Measurements from ENCODE around the gene TMEM238. TPM values are rescaled to one million over a fixed set of nuclear protein-coding genes. Genes with fewer than 3 reads are reported as not detected.

Gene TMEM238
- total RNA-seq, 3 donors from 2014 or later (not counting 1 experiment from before 2014, with no cell fraction given): 2.9 to 5.1 (median 4.0) TPM

- H3K9me3 Mint-ChIP-seq: no peaks in the 10 kb centered on the region
- intact Hi-C loops (cut with micrococcal nuclease): no loop called here
- no peaks in the 10 kb centered on the region for H3K9me3 ChIP-seq (ENCODE audit: control insufficient read depth, insufficient read depth, low read length)
- TF ChIP-seq CTCF (IDR thresholded peaks at IDR 0.05): no peak
- H3K27me3 ChIP-seq (ENCODE audit: control insufficient read depth, insufficient read depth, low read length): peaks cover 28% of the 10 kb centered on the region
- no peak overlapping the region for H3K27ac ChIP-seq (ENCODE audit: low read length)
- H3K27me3 Mint-ChIP-seq (ENCODE audit: low read depth in 2 of 2): peaks cover 25 to 32% of the 10 kb centered on the region in 2 donors
- H3K4me3 ChIP-seq (ENCODE audit: low read length): no peak overlapping the region
- no peaks in the 10 kb centered on the region for H3K36me3 Mint-ChIP-seq
- peaks cover 21% of the 10 kb centered on the region for H3K4me1 ChIP-seq (ENCODE audit: control insufficient read depth, insufficient read depth, low read length)
- H3K4me3 Mint-ChIP-seq: no peak overlapping the region
- ATAC-seq (no peak), DNase-seq (no peak)
- peaks cover 4 to 31% of the 10 kb centered on the region in 2 donors for H3K4me1 Mint-ChIP-seq
- H3K36me3 ChIP-seq (ENCODE audit: control insufficient read depth, insufficient read depth, low read length): no peaks in the 10 kb centered on the region
- H3K27ac Mint-ChIP-seq: peak overlapping the region in 1 of 2 donors; percentile 77
- 44% methylated on average over 6 of the region's 6 CpGs for WGBS (ENCODE audit: insufficient coverage)
These were observed 32.1 kb downstream of the TMEM238 start for GRCh38 chr19:55352040-55352439.

- Mint-ChIP-seq H3K4me3 (no peak overlapping the region), H3K36me3 (no peaks in the 10 kb centered on the region), H3K27ac (peak overlapping the region in 1 of 2 donors; percentile 74), H3K4me1 (peaks cover 4 to 31% of the 10 kb centered on the region in 2 donors), H3K9me3 (no peaks in the 10 kb centered on the region), H3K27me3 (ENCODE audit: low read depth in 2 of 2) (peaks cover 22 to 31% of the 10 kb centered on the region in 2 donors)
- DNase-seq: no peak
- H3K4me1 ChIP-seq (ENCODE audit: control insufficient read depth, insufficient read depth, low read length): peaks cover 21% of the 10 kb centered on the region
- no peak overlapping the region for H3K27ac ChIP-seq (ENCODE audit: low read length)
- TF ChIP-seq CTCF (IDR thresholded peaks at IDR 0.05): no peak
- no peaks in the 10 kb centered on the region for H3K36me3 ChIP-seq (ENCODE audit: control insufficient read depth, insufficient read depth, low read length)
- no peak for ATAC-seq
- H3K4me3 ChIP-seq (ENCODE audit: low read length): no peak overlapping the region
- 64% methylated on average over 11 of the region's 11 CpGs for WGBS (ENCODE audit: insufficient coverage)
- no peaks in the 10 kb centered on the region for H3K9me3 ChIP-seq (ENCODE audit: control insufficient read depth, insufficient read depth, low read length)
- intact Hi-C loops (cut with micrococcal nuclease): no loop called here
- peaks cover 28% of the 10 kb centered on the region for H3K27me3 ChIP-seq (ENCODE audit: control insufficient read depth, insufficient read depth, low read length)
These were observed 33.3 kb downstream of the TMEM238 start for GRCh38 chr19:55350620-55351315.

- Histone ChIP-seq H3K36me3 (ENCODE audit: control insufficient read depth, insufficient read depth, low read length) (peaks cover 3% of the 10 kb centered on the region), H3K9me3 (ENCODE audit: control insufficient read depth, insufficient read depth, low read length) (no peaks in the 10 kb centered on the region), H3K27me3 (ENCODE audit: control insufficient read depth, insufficient read depth, low read length) (peaks cover 21% of the 10 kb centered on the region), H3K27ac (ENCODE audit: low read length) (no peak overlapping the region), H3K4me1 (ENCODE audit: control insufficient read depth, insufficient read depth, low read length) (peaks cover 7% of the 10 kb centered on the region), H3K4me3 (ENCODE audit: low read length) (no peak overlapping the region)
- H3K9me3 Mint-ChIP-seq: no peaks in the 10 kb centered on the region
- intact Hi-C loops (cut with micrococcal nuclease): no loop called here
- peaks cover 4 to 33% of the 10 kb centered on the region in 2 donors for H3K4me1 Mint-ChIP-seq
- peaks cover 22 to 24% of the 10 kb centered on the region in 2 donors for H3K27me3 Mint-ChIP-seq (ENCODE audit: low read depth in 2 of 2)
- no peak overlapping the region for H3K27ac Mint-ChIP-seq
- H3K4me3 Mint-ChIP-seq: no peak overlapping the region
- ATAC-seq (no peak), DNase-seq (no peak)
- H3K36me3 Mint-ChIP-seq: no peaks in the 10 kb centered on the region
- WGBS (ENCODE audit: insufficient coverage): 91% methylated on average over 21 of the region's 22 CpGs
- TF ChIP-seq CTCF (IDR thresholded peaks at IDR 0.05): no peak
These were observed 35.6 kb downstream of the TMEM238 start for GRCh38 chr19:55348317-55349034.
